Spinal cord (tissue), 10 donors: Measurements from ENCODE around the gene PRKCA. TPM values are rescaled to one million over a fixed set of nuclear protein-coding genes. Genes with fewer than 3 reads are reported as not detected.

Experiments used
- DNase-seq, 6 donors: peaks; one replicate each; pipeline versions ENCODE4 v3.0.0 to v3.0.0-alpha.2; 2013 to 2015; ENCODE audit warnings: low spot score in 6 of 6, low read depth in 4 of 6
- H3K27ac ChIP-seq: one replicate; pipeline ENCODE4 v1.5.1; 2013; ENCODE audit warnings: low read depth, low read length, control low read depth
- H3K27me3 ChIP-seq: one replicate; pipeline ENCODE4 v1.6.1; 2013; ENCODE audit warnings: low read length; ENCODE audit not compliant: control insufficient read depth, insufficient read depth
- H3K36me3 ChIP-seq: one replicate; pipeline ENCODE4 v1.6.1; 2013; ENCODE audit warnings: low read length; ENCODE audit not compliant: control insufficient read depth, insufficient read depth
- H3K4me1 ChIP-seq: one replicate; pipeline ENCODE4 v1.6.1; 2013; ENCODE audit warnings: low read length; ENCODE audit not compliant: control insufficient read depth, insufficient read depth
- H3K4me3 ChIP-seq: one replicate; pipeline ENCODE4 v1.5.1; 2013; ENCODE audit warnings: low read depth, low read length, control low read depth
- H3K9me3 ChIP-seq: one replicate; pipeline ENCODE4 v1.6.1; 2013; ENCODE audit warnings: low read length; ENCODE audit not compliant: control insufficient read depth, insufficient read depth
- WGBS: methylation state at CpG from one replicate; pipeline ENCODE4 v1.1.5; 2013; ENCODE audit warnings: missing lambda C conversion rate; ENCODE audit not compliant: insufficient coverage; 5-methylcytosine and 5-hydroxymethylcytosine counted together
- polyA plus RNA-seq, 2 donors: library from polyadenylated mRNA; unstranded; fragments of 120-200 nt; gene quantifications; one replicate each; pipeline ENCODE4 v1.2.1, GENCODE V29; 2013; ENCODE audit not compliant: insufficient read length in 2 of 2
- total RNA-seq, 2 donors: library from RNA; depleted of rRNA in 1 of 2; stranded (reverse); fragments of 120-200 nt in 1 of 2; fragments of >200 nt in 1 of 2; gene quantifications; one replicate each; pipeline versions ENCODE4 v1.2.3 to v1.2.4, GENCODE V29; 2013 to 2014
- donor health status: healthy.

The PRKCA gene
- total and polyA plus RNA-seq, 4 donors, result 42.4 to 51.3 (median 48.2) TPM

GRCh38 chr17:66436631-66437030 lies 134.2 kb downstream of the PRKCA start:
- Histone ChIP-seq H3K27ac (no peak overlapping the region), H3K27me3 (no peaks in the 10 kb centered on the region), H3K36me3 (no peaks in the 10 kb centered on the region), H3K4me1 (peaks cover 25% of the 10 kb centered on the region), H3K9me3 (no peaks in the 10 kb centered on the region), H3K4me3 (no peak overlapping the region)
- WGBS, result 78% methylated on average over 3 of the region's 6 CpGs
- DNase-seq, result peak in 1 of 6 donors; percentile 79

GRCh38 chr17:66437476-66438026 lies 135.1 kb downstream of the PRKCA start:
- H3K9me3 ChIP-seq, result no peaks in the 10 kb centered on the region
- WGBS, result no CpG with 5 or more reads among the region's 5 CpGs
- no peaks in the 10 kb centered on the region for H3K36me3 ChIP-seq
- DNase-seq, result no peak
- no peak overlapping the region for H3K4me3 ChIP-seq
- no peak overlapping the region for H3K27ac ChIP-seq
- no peaks in the 10 kb centered on the region for H3K27me3 ChIP-seq
- H3K4me1 ChIP-seq, result peaks cover 25% of the 10 kb centered on the region

- 96% methylated on average over 7 of the region's 7 CpGs for WGBS
- no peak for DNase-seq
- no peaks in the 10 kb centered on the region for H3K9me3 ChIP-seq
- H3K36me3 ChIP-seq, result no peaks in the 10 kb centered on the region
- no peaks in the 10 kb centered on the region for H3K27me3 ChIP-seq
- peaks cover 23% of the 10 kb centered on the region for H3K4me1 ChIP-seq
- H3K4me3 ChIP-seq, result no peak overlapping the region
- H3K27ac ChIP-seq, result no peak overlapping the region
Measured at GRCh38 chr17:66438101-66438500, 135.7 kb downstream of the PRKCA start.

- Histone ChIP-seq H3K27ac (no peak overlapping the region), H3K4me1 (peaks cover 28% of the 10 kb centered on the region), H3K27me3 (no peaks in the 10 kb centered on the region), H3K4me3 (no peak overlapping the region), H3K9me3 (no peaks in the 10 kb centered on the region), H3K36me3 (no peaks in the 10 kb centered on the region)
- DNase-seq, result peak in 1 of 6 donors; percentile 86
- 59% methylated on average over 8 of the region's 11 CpGs for WGBS
Measured at GRCh38 chr17:66441101-66441661, 138.8 kb downstream of the PRKCA start.

- peaks cover 25% of the 10 kb centered on the region for H3K4me1 ChIP-seq
- no peak overlapping the region for H3K27ac ChIP-seq
- H3K27me3 ChIP-seq, result no peaks in the 10 kb centered on the region
Measured at GRCh38 chr17:66443166-66443565, 140.8 kb downstream of the PRKCA start.

GRCh38 chr17:66443606-66444005 lies 141.2 kb downstream of the PRKCA start:
- H3K4me3 ChIP-seq, result no peak overlapping the region
- WGBS, result 55% methylated on average over 7 of the region's 9 CpGs
- no peaks in the 10 kb centered on the region for H3K9me3 ChIP-seq
- DNase-seq, result peak in 1 of 6 donors; percentile 67
- no peak overlapping the region for H3K27ac ChIP-seq
- H3K27me3 ChIP-seq, result no peaks in the 10 kb centered on the region
- H3K4me1 ChIP-seq, result peaks cover 25% of the 10 kb centered on the region
- no peaks in the 10 kb centered on the region for H3K36me3 ChIP-seq

More at GRCh38 chr17:66443166-66443565, 140.8 kb downstream of the PRKCA start:
- no CpG with 5 or more reads among the region's 2 CpGs for WGBS
- no peak overlapping the region for H3K4me3 ChIP-seq
- no peaks in the 10 kb centered on the region for H3K9me3 ChIP-seq
- DNase-seq, result no peak
- no peaks in the 10 kb centered on the region for H3K36me3 ChIP-seq

- H3K4me1 ChIP-seq, result peaks cover 25% of the 10 kb centered on the region
- 87% methylated on average over 4 of the region's 4 CpGs for WGBS
- H3K36me3 ChIP-seq, result no peaks in the 10 kb centered on the region
- H3K27ac ChIP-seq, result no peak overlapping the region
- no peak overlapping the region for H3K4me3 ChIP-seq
- H3K9me3 ChIP-seq, result no peaks in the 10 kb centered on the region
- no peaks in the 10 kb centered on the region for H3K27me3 ChIP-seq
- DNase-seq, result no peak
Measured at GRCh38 chr17:66444031-66444430, 141.6 kb downstream of the PRKCA start.

- H3K27me3 ChIP-seq, result no peaks in the 10 kb centered on the region
- H3K4me3 ChIP-seq, result no peak overlapping the region
- DNase-seq, result no peak
- peaks cover 25% of the 10 kb centered on the region for H3K4me1 ChIP-seq
- no peaks in the 10 kb centered on the region for H3K36me3 ChIP-seq
- 80% methylated on average over 1 of the region's 3 CpGs for WGBS
- no peak overlapping the region for H3K27ac ChIP-seq
- H3K9me3 ChIP-seq, result no peaks in the 10 kb centered on the region
Measured at GRCh38 chr17:66445229-66445628, 142.8 kb downstream of the PRKCA start.

GRCh38 chr17:66446419-66446818 lies 144.0 kb downstream of the PRKCA start:
- DNase-seq, result no peak
- Histone ChIP-seq H3K4me3 (no peak overlapping the region), H3K9me3 (no peaks in the 10 kb centered on the region), H3K4me1 (peaks cover 15% of the 10 kb centered on the region), H3K36me3 (no peaks in the 10 kb centered on the region), H3K27ac (no peak overlapping the region), H3K27me3 (no peaks in the 10 kb centered on the region)
- no CpG with 5 or more reads among the region's 2 CpGs for WGBS

GRCh38 chr17:66447159-66447558 lies 144.7 kb downstream of the PRKCA start:
- Histone ChIP-seq H3K4me1 (peaks cover 17% of the 10 kb centered on the region), H3K27me3 (no peaks in the 10 kb centered on the region), H3K27ac (no peak overlapping the region), H3K4me3 (no peak overlapping the region), H3K36me3 (no peaks in the 10 kb centered on the region), H3K9me3 (no peaks in the 10 kb centered on the region)
- 93% methylated on average over 5 of the region's 8 CpGs for WGBS
- DNase-seq, result no peak
